Right hindlimb (tissue), 1 donor: ENCODE data around the gene ENTPD8.
A peak's percentile ranks its signal among the peaks of the same experiment; 100 is the strongest.
"Not testable (repeated sequence)": the region's sequence is repeated elsewhere in the genome, so short reads cannot be mapped to it uniquely, and the experiment has no call there.

Experiments
- DNase-seq: peaks from one replicate; pipeline ENCODE4 v3.0.0-alpha.2; 2018

Gene ENTPD8

GRCh38 chr9:137429546-137429890 is 11.6 kb downstream of the ENTPD8 start:
- DNase-seq: no peak

- no peak for DNase-seq
Measured at GRCh38 chr9:137428841-137429545, 12.2 kb downstream of the ENTPD8 start.

- DNase-seq: peak; percentile 19
Measured at GRCh38 chr9:137428311-137428630, 12.9 kb downstream of the ENTPD8 start.

GRCh38 chr9:137427454-137428310 is 13.5 kb downstream of the ENTPD8 start:
- no peak for DNase-seq

- DNase-seq: peak; percentile 21
Measured at GRCh38 chr9:137426018-137426681, 15.0 kb downstream of the ENTPD8 start.

GRCh38 chr9:137423514-137424291 is 17.5 kb downstream of the ENTPD8 start:
- DNase-seq: peak; percentile 27

GRCh38 chr9:137422604-137423513 is 18.3 kb downstream of the ENTPD8 start, which contains the start of the genes EXD3 and NOXA1:
EXD3 (minus strand) TSS chr9:137423162; CDS start chr9:137395357, 27,805 bp downstream.
NOXA1 (plus strand) TSS chr9:137423393; CDS start chr9:137423530, 137 bp downstream.
- DNase-seq: peak; percentile 91

- no peak for DNase-seq
Measured at GRCh38 chr9:137421838-137422603, 19.1 kb downstream of the ENTPD8 start.

GRCh38 chr9:137417161-137418021 is 23.8 kb downstream of the ENTPD8 start:
- DNase-seq: no peak

- DNase-seq: no peak
Measured at GRCh38 chr9:137416563-137417151, 24.5 kb downstream of the ENTPD8 start.

GRCh38 chr9:137416006-137416562 is 25.1 kb downstream of the ENTPD8 start:
- DNase-seq: no peak

GRCh38 chr9:137415451-137415850 is 25.7 kb downstream of the ENTPD8 start:
- no peak for DNase-seq

GRCh38 chr9:137412431-137412830 is 28.7 kb downstream of the ENTPD8 start:
- no peak for DNase-seq

GRCh38 chr9:137411645-137412380 is 29.3 kb downstream of the ENTPD8 start:
- DNase-seq: peak; percentile 61

GRCh38 chr9:137411260-137411644 is 29.9 kb downstream of the ENTPD8 start:
- no peak for DNase-seq

- no peak for DNase-seq
Measured at GRCh38 chr9:137410891-137411249, 30.3 kb downstream of the ENTPD8 start.

GRCh38 chr9:137410236-137410890 is 30.8 kb downstream of the ENTPD8 start:
- DNase-seq: not testable (repeated sequence)

GRCh38 chr9:137409515-137409914 is 31.6 kb downstream of the ENTPD8 start:
- no peak for DNase-seq
